ENCODE data around the gene MORN2.

GRCh38 chr2:38925982-38926381 is 50.2 kb downstream of the MORN2 start:
- TF ChIP-seq CTCF (IDR thresholded peaks at IDR 0.05; ENCODE audit: low read length): no peak
- no peak for TF ChIP-seq EZH2 (optimal IDR thresholded peaks at IDR 0.05; ENCODE audit: low read depth, low read length)
